GM12891 (cell line): ENCODE data around the gene SIK3.

Source experiments
- POLR2A ChIP-seq: IDR thresholded peaks from 2 replicates; pipeline ENCODE4 v1.6.1; 2011; ENCODE audit warnings: low read depth, low read length, control low read depth
- POLR2AphosphoS5 ChIP-seq: IDR thresholded peaks from 2 replicates; pipeline ENCODE4 v1.6.1; 2011; ENCODE audit warnings: low read depth, low read length, control low read depth

DNA sequence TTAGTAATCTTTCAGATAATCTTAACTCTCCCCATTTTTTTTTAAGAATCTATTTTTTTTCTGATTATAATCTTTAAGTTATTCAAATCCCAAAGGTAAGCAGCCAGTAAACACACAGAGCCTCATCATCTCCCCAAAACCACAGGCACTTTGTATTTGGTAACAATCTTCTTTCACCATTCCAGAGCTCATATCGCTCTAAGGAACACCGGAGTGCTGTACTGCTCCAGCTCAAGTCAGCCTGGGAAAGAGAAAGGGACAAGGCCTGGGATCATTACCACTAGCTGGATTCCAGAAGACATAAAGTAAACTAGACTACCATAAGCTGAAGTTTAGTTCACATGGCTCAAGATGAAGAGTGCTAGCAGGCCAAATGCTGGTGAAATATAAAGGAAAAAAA, 187.8 kb downstream of the SIK3 start:
- TF ChIP-seq POLR2AphosphoS5 (no peak), POLR2A (no peak)
